GM12878 (cell line): Measurements from ENCODE around the gene CXCL13. TPM values are rescaled to one million over a fixed set of nuclear protein-coding genes. Genes with fewer than 3 reads are reported as not detected.

Source experiments
- ATF7 ChIP-seq: fragments of 450-650 bp; IDR thresholded peaks from 2 replicates; pipeline ENCODE4 v1.6.1; 2016; ENCODE audit warnings: low read depth, mild to moderate bottlenecking
- BRCA1 ChIP-seq: IDR thresholded peaks from 2 replicates; pipeline ENCODE4 v1.6.1; 2011; ENCODE audit warnings: low read depth, low read length, improper control_type of control experiment
- CREB1 ChIP-seq: IDR thresholded peaks from 2 replicates; pipeline ENCODE4 v1.6.1; 2012; ENCODE audit warnings: low read depth, mild to moderate bottlenecking, inconsistent platforms
- HCFC1 ChIP-seq: fragments of 150-350 bp; IDR thresholded peaks from 2 replicates; pipeline ENCODE4 v1.6.1; 2014; ENCODE audit warnings: low read length
- IRF4 ChIP-seq: IDR thresholded peaks from 2 replicates; pipeline ENCODE4 v1.6.1; 2011; ENCODE audit warnings: low read depth, low read length
- KDM1A ChIP-seq: fragments of 200-600 bp; sonication (generic); IDR thresholded peaks from 2 replicates; pipeline ENCODE4 v1.6.1; 2016; ENCODE audit warnings: borderline replicate concordance
- PAX8 ChIP-seq: fragments of 450-650 bp; IDR thresholded peaks from 2 replicates; pipeline ENCODE4 v1.6.1; 2017; ENCODE audit warnings: mild to moderate bottlenecking, moderate library complexity
- POLR2AphosphoS5 ChIP-seq: IDR thresholded peaks from 2 replicates; pipeline ENCODE4 v1.6.1; 2011; ENCODE audit warnings: mild to moderate bottlenecking, low read length, inconsistent platforms
- SIX5 ChIP-seq: IDR thresholded peaks from 2 replicates; pipeline ENCODE4 v1.6.1; 2011; ENCODE audit warnings: mild to moderate bottlenecking, low read depth, low read length, moderate library complexity; ENCODE audit not compliant: severe bottlenecking
- SP1 ChIP-seq: IDR thresholded peaks from one replicate; pipeline ENCODE4 v1.6.1; 2011; ENCODE audit warnings: low read depth, low read length
- SUPT20H ChIP-seq: IDR thresholded peaks from 2 replicates; pipeline ENCODE4 v1.6.1; 2011; ENCODE audit warnings: low read depth, mild to moderate bottlenecking, low read length, moderate library complexity, borderline replicate concordance; ENCODE audit not compliant: control insufficient read depth
- ZNF217 ChIP-seq: fragments of 450-650 bp; IDR thresholded peaks from 2 replicates; pipeline ENCODE4 v1.6.1; 2017; ENCODE audit warnings: antibody characterized with exemption, mild to moderate bottlenecking
- ZNF274 ChIP-seq: IDR thresholded peaks from one replicate; pipeline ENCODE4 v1.8.0; 2011; ENCODE audit not compliant: insufficient read length, insufficient read depth
- polyA plus RNA-seq, 11 experiments: library from polyadenylated mRNA; depleted of rRNA in 4 of 11; unstranded in 6 of 11; stranded (reverse) in 5 of 11; fragments of >200 nt; fragmentation: Nextera tagmentation in 4 of 11; fragmentation: Illumina TruSeq in 1 of 11; extraction: Ambion mirVana in 4 of 11; extraction: Trizol in 1 of 11; gene quantifications; 1 replicate in 1 of 11; 2 replicates in 10 of 11; pipeline versions ENCODE4 v1.2.1 to v1.2.3, GENCODE V29; 2011 to 2016; ENCODE audit warnings: inconsistent platforms in 2 of 11, missing spikeins in 2 of 11, low read depth in 1 of 11
- total RNA-seq, 4 experiments: library from RNA; depleted of rRNA in 3 of 4; stranded (reverse); fragments of >200 nt in 3 of 4; fragmentation: Illumina TruSeq in 1 of 4; extraction: Trizol in 1 of 4; gene quantifications; 2 replicates each; pipeline versions ENCODE4 v1.2.1 to v1.2.3, GENCODE V29; 2013 to 2021
- TF ChIP-seq, protein P1 (sequence below): fragments of 450-650 bp; IDR thresholded peaks from 2 replicates; pipeline ENCODE4 v1.6.1; 2016; ENCODE audit warnings: mild to moderate bottlenecking
- TF ChIP-seq, protein P2 (sequence below): fragments of 450-650 bp; formaldehyde crosslinking; IDR thresholded peaks from 2 replicates; pipeline ENCODE4 v1.4.0; 2022; ENCODE audit warnings: mild to moderate bottlenecking, moderate library complexity
- TF ChIP-seq, protein P3 (sequence below): fragments of 450-650 bp; IDR thresholded peaks from 2 replicates; pipeline ENCODE4 v1.6.1; 2016; ENCODE audit warnings: mild to moderate bottlenecking, moderate library complexity, borderline replicate concordance
- TF ChIP-seq, protein P4 (sequence below): IDR thresholded peaks from 2 replicates; pipeline ENCODE4 v1.6.1; 2012; ENCODE audit warnings: improper control_type of control experiment, low read depth, low read length; ENCODE audit not compliant: insufficient replicate concordance

The CXCL13 gene
- total and polyA plus RNA-seq, 10 of the 15 experiments (the other 5 are each of a cell fraction or from before 2014, with no cell fraction given): 0.05 to 0.16 TPM; not detected in 8

DNA sequence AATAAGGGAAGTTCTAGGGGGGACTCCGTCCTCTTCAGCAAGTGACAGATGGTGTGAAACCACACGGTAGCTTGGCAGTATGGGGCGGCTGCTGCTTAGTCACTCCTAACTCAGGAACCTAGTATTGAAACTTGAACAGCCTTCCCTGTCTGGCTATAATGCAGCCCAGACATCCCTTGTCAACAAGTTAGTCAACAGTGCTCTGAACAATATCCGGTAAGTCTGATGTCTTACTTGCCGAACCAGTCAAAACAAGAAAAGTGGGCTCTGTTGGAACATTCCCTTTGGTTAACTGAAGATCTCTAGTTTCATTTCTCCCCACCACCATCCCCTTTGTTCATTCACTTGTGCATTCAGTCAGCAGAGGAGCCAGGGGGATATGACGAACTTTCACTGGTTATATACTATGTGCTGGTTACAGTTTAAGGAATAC, 18.7 kb upstream of the CXCL13 start (continued):
- TF ChIP-seq, protein P1, sequence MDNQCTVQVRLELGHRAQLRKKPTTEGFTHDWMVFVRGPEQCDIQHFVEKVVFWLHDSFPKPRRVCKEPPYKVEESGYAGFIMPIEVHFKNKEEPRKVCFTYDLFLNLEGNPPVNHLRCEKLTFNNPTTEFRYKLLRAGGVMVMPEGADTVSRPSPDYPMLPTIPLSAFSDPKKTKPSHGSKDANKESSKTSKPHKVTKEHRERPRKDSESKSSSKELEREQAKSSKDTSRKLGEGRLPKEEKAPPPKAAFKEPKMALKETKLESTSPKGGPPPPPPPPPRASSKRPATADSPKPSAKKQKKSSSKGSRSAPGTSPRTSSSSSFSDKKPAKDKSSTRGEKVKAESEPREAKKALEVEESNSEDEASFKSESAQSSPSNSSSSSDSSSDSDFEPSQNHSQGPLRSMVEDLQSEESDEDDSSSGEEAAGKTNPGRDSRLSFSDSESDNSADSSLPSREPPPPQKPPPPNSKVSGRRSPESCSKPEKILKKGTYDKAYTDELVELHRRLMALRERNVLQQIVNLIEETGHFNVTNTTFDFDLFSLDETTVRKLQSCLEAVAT: 0 out of 2 replicates have a peak, but pooled peaks have one; percentile 18
- TF ChIP-seq CREB1 (peak; percentile 70), ATF7 (peak; percentile 78), ZNF274 (no peak), ZNF217 (peak; percentile 58; the same call in 1 of the 2 replicates), SIX5 (no peak), SUPT20H (no peak), KDM1A (no peak), POLR2AphosphoS5 (no peak), BRCA1 (no peak), HCFC1 (no peak), PAX8 (no peak), IRF4 (peak; percentile 96), SP1 (no peak)
- TF ChIP-seq, protein P2, sequence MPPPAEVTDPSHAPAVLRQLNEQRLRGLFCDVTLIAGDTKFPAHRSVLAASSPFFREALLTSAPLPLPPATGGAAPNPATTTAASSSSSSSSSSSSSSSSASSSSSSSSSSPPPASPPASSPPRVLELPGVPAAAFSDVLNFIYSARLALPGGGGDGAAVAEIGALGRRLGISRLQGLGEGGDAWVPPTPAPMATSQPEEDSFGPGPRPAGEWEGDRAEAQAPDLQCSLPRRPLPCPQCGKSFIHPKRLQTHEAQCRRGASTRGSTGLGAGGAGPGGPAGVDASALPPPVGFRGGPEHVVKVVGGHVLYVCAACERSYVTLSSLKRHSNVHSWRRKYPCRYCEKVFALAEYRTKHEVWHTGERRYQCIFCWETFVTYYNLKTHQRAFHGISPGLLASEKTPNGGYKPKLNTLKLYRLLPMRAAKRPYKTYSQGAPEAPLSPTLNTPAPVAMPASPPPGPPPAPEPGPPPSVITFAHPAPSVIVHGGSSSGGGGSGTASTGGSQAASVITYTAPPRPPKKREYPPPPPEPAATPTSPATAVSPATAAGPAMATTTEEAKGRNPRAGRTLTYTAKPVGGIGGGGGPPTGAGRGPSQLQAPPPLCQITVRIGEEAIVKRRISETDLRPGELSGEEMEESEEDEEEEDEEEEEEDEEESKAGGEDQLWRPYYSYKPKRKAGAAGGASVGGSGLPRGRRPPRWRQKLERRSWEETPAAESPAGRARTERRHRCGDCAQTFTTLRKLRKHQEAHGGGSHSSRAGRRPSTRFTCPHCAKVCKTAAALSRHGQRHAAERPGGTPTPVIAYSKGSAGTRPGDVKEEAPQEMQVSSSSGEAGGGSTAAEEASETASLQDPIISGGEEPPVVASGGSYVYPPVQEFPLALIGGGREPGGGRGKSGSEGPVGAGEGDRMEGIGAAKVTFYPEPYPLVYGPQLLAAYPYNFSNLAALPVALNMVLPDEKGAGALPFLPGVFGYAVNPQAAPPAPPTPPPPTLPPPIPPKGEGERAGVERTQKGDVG (CRISPR knock-in tag): no peak
- TF ChIP-seq, protein P3, sequence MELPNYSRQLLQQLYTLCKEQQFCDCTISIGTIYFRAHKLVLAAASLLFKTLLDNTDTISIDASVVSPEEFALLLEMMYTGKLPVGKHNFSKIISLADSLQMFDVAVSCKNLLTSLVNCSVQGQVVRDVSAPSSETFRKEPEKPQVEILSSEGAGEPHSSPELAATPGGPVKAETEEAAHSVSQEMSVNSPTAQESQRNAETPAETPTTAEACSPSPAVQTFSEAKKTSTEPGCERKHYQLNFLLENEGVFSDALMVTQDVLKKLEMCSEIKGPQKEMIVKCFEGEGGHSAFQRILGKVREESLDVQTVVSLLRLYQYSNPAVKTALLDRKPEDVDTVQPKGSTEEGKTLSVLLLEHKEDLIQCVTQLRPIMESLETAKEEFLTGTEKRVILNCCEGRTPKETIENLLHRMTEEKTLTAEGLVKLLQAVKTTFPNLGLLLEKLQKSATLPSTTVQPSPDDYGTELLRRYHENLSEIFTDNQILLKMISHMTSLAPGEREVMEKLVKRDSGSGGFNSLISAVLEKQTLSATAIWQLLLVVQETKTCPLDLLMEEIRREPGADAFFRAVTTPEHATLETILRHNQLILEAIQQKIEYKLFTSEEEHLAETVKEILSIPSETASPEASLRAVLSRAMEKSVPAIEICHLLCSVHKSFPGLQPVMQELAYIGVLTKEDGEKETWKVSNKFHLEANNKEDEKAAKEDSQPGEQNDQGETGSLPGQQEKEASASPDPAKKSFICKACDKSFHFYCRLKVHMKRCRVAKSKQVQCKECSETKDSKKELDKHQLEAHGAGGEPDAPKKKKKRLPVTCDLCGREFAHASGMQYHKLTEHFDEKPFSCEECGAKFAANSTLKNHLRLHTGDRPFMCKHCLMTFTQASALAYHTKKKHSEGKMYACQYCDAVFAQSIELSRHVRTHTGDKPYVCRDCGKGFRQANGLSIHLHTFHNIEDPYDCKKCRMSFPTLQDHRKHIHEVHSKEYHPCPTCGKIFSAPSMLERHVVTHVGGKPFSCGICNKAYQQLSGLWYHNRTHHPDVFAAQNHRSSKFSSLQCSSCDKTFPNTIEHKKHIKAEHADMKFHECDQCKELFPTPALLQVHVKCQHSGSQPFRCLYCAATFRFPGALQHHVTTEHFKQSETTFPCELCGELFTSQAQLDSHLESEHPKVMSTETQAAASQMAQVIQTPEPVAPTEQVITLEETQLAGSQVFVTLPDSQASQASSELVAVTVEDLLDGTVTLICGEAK: no peak
- TF ChIP-seq, protein P4, sequence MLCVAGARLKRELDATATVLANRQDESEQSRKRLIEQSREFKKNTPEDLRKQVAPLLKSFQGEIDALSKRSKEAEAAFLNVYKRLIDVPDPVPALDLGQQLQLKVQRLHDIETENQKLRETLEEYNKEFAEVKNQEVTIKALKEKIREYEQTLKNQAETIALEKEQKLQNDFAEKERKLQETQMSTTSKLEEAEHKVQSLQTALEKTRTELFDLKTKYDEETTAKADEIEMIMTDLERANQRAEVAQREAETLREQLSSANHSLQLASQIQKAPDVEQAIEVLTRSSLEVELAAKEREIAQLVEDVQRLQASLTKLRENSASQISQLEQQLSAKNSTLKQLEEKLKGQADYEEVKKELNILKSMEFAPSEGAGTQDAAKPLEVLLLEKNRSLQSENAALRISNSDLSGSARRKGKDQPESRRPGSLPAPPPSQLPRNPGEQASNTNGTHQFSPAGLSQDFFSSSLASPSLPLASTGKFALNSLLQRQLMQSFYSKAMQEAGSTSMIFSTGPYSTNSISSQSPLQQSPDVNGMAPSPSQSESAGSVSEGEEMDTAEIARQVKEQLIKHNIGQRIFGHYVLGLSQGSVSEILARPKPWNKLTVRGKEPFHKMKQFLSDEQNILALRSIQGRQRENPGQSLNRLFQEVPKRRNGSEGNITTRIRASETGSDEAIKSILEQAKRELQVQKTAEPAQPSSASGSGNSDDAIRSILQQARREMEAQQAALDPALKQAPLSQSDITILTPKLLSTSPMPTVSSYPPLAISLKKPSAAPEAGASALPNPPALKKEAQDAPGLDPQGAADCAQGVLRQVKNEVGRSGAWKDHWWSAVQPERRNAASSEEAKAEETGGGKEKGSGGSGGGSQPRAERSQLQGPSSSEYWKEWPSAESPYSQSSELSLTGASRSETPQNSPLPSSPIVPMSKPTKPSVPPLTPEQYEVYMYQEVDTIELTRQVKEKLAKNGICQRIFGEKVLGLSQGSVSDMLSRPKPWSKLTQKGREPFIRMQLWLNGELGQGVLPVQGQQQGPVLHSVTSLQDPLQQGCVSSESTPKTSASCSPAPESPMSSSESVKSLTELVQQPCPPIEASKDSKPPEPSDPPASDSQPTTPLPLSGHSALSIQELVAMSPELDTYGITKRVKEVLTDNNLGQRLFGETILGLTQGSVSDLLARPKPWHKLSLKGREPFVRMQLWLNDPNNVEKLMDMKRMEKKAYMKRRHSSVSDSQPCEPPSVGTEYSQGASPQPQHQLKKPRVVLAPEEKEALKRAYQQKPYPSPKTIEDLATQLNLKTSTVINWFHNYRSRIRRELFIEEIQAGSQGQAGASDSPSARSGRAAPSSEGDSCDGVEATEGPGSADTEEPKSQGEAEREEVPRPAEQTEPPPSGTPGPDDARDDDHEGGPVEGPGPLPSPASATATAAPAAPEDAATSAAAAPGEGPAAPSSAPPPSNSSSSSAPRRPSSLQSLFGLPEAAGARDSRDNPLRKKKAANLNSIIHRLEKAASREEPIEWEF: no peak
